NCI-H2107 treated with DMSO at 0.1 percent for 48 hours (cell line): ENCODE data around the gene DRAP1.
A peak's percentile ranks its signal among the peaks of the same experiment; 100 is the strongest.

Source experiments
- DNase-seq: peaks from one replicate; lab custom pipeline; 2025; ENCODE audit not compliant: unreplicated experiment; lab: John Stamatoyannopoulos, UW

Gene DRAP1

GRCh38 chr11:65919141-65919572 lies at the start of gene DRAP1:
Gene DRAP1 (plus strand): TSS chr11:65919426. CDS start chr11:65919502, 76 bp downstream.
- DNase-seq: peak; percentile 89

- DNase-seq: no peak
These were observed 49.5 kb upstream of the DRAP1 start for GRCh38 chr11:65869643-65870306.

- DNase-seq: no peak
These were observed 48.9 kb upstream of the DRAP1 start for GRCh38 chr11:65870307-65870658.

GRCh38 chr11:65870706-65871681 lies 48.2 kb upstream of the DRAP1 start:
- no peak for DNase-seq

GRCh38 chr11:65871811-65872548 lies 47.2 kb upstream of the DRAP1 start:
- DNase-seq: no peak

GRCh38 chr11:65872586-65873317 lies 46.5 kb upstream of the DRAP1 start, which contains the start of gene EFEMP2:
Gene EFEMP2 (minus strand): TSS chr11:65872800. CDS start chr11:65872354, 446 bp downstream.
- DNase-seq: no peak

- peak; percentile 30 for DNase-seq
These were observed 45.7 kb upstream of the DRAP1 start for GRCh38 chr11:65873318-65874156.

- DNase-seq: no peak
These were observed 39.6 kb upstream of the DRAP1 start, which contains the start of gene CTSW for GRCh38 chr11:65879617-65880016. Gene CTSW (plus strand): TSS chr11:65879837. CDS start chr11:65879855, 18 bp downstream.

GRCh38 chr11:65880027-65880426 lies 39.2 kb upstream of the DRAP1 start:
- no peak for DNase-seq

GRCh38 chr11:65880844-65881421 lies 38.3 kb upstream of the DRAP1 start:
- no peak for DNase-seq

- DNase-seq: no peak
These were observed 36.8 kb upstream of the DRAP1 start for GRCh38 chr11:65882120-65883057.

GRCh38 chr11:65883058-65883761 lies 36.0 kb upstream of the DRAP1 start:
- no peak for DNase-seq

GRCh38 chr11:65883786-65884715 lies 35.2 kb upstream of the DRAP1 start:
- no peak for DNase-seq

GRCh38 chr11:65884716-65885092 lies 34.5 kb upstream of the DRAP1 start:
- peak; percentile 60 for DNase-seq

- no peak for DNase-seq
These were observed 34.0 kb upstream of the DRAP1 start for GRCh38 chr11:65885231-65885630.

GRCh38 chr11:65885808-65886536 lies 33.3 kb upstream of the DRAP1 start:
- DNase-seq: no peak
